ENCODE results near the gene KCNK16.

KCNK16 gene

DNA sequence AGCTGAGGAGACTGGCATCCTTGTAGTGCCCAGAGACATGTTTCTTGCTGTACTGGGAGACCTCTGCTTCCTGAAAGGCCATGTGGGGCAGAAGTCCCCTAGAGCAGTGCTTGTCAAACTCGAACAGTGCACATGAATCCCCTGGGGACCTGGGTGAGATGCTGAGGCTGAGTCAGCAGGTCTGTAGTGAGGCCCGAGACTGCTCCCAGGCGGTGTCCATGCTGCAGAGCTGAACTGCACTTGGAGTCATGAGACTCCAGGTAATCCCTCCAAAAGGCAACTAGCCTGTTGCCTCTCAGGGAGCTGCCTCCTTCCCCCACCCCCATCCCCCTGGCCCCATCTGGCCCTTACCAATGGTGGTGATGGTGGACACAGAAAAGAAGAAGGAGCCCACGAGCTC lies 12.0 kb downstream of the KCNK16 start:
- TF ChIP-seq, protein P1, sequence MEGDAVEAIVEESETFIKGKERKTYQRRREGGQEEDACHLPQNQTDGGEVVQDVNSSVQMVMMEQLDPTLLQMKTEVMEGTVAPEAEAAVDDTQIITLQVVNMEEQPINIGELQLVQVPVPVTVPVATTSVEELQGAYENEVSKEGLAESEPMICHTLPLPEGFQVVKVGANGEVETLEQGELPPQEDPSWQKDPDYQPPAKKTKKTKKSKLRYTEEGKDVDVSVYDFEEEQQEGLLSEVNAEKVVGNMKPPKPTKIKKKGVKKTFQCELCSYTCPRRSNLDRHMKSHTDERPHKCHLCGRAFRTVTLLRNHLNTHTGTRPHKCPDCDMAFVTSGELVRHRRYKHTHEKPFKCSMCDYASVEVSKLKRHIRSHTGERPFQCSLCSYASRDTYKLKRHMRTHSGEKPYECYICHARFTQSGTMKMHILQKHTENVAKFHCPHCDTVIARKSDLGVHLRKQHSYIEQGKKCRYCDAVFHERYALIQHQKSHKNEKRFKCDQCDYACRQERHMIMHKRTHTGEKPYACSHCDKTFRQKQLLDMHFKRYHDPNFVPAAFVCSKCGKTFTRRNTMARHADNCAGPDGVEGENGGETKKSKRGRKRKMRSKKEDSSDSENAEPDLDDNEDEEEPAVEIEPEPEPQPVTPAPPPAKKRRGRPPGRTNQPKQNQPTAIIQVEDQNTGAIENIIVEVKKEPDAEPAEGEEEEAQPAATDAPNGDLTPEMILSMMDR (IDR thresholded peaks at IDR 0.05; ENCODE audit: low read depth, low read length) = no peak
- Histone ChIP-seq H3K36me3 (no peaks in the 10 kb centered on the region), H3K27me3 (peaks cover 36% of the 10 kb centered on the region), H3K9me3 (no peaks in the 10 kb centered on the region), H3K4me3 (ENCODE audit: low read depth, low read length) (no peak overlapping the region), H3K4me1 (no peaks in the 10 kb centered on the region)
- peak; percentile 53 for DNase-seq

DNA sequence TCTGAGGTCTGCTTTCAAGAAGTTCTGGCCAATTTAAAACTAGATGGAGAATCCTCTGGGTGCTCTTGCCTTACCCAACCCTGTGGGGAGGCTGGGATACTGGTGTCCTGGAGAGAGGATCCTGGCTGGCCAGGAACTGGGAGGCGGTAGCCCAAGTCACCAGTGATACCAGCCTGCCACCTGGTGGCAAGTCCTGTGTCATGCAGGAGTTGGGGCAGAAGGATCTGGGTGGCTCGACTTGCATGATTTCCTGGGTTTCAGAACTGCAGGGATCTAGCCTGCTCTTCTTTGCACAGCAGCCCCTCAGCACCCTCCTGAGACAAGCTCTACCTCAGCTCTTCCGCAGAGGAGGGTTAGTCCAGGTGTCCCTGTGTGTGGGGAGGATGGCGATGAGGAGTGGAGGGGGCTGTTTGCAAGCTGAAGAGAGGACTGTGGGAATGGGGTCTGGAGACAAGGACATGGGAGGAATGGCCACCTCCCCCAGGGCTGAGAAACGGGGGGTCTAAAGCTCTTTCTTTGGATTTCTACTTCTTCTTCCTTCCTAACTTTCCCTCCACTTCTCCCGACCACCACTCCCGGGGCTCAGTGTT lies 12.5 kb downstream of the KCNK16 start:
- TF ChIP-seq, protein P1 (IDR thresholded peaks at IDR 0.05; ENCODE audit: low read depth, low read length) = peak; percentile 92
- Histone ChIP-seq H3K9me3 (no peaks in the 10 kb centered on the region), H3K36me3 (no peaks in the 10 kb centered on the region), H3K27me3 (peaks cover 32% of the 10 kb centered on the region), H3K4me1 (no peaks in the 10 kb centered on the region), H3K4me3 (ENCODE audit: low read depth, low read length) (no peak overlapping the region)
- peak; percentile 79 for DNase-seq

DNA sequence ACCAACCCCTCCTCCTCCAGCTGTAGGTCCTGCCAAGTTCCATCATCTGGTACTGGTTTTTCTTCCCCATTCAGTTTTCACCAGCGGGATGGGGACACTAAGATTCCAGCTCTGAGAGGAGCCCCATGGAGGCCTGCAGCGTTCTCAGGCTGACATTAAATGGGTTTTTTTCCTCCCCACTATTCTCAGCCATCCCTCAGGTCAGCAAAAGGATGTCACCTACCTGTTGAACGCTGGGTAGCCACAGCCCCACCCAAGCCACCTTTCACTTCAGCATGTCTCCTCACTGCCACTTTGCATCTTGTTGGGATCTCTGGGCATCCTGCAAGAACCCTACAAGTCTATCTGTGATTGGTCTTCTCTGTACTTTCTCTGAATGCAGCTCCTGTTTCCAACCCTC lies 15.0 kb downstream of the KCNK16 start:
- Histone ChIP-seq H3K36me3 (no peaks in the 10 kb centered on the region), H3K9me3 (no peaks in the 10 kb centered on the region), H3K4me3 (ENCODE audit: low read depth, low read length) (no peak overlapping the region), H3K27me3 (peaks cover 7% of the 10 kb centered on the region), H3K4me1 (no peaks in the 10 kb centered on the region)
- TF ChIP-seq, protein P1 (IDR thresholded peaks at IDR 0.05; ENCODE audit: low read depth, low read length) = no peak
- no peak for DNase-seq

DNA sequence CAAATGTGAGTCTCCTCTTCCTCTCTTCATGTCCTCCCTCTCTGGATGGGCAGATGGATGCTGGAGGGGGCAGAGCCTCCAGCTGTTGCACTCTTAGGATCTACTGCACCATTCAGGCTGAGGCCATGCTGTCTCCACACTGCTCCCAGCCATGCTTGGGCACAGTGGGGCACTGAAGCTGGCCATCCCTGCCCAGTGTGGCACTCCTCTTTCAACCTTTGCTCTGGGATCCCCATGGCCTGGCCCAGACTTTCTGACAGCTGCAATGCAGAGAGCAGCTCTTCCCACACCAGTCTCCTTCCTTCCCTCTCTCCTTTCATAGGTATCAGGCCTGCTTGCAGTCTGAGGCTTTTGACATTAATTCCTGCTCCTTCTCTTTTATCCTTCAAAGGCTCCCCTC lies 17.6 kb downstream of the KCNK16 start:
- Histone ChIP-seq H3K27me3 (no peaks in the 10 kb centered on the region), H3K4me3 (ENCODE audit: low read depth, low read length) (no peak overlapping the region), H3K4me1 (no peaks in the 10 kb centered on the region), H3K9me3 (no peaks in the 10 kb centered on the region), H3K36me3 (no peaks in the 10 kb centered on the region)
- DNase-seq = no peak
- TF ChIP-seq, protein P1 (IDR thresholded peaks at IDR 0.05; ENCODE audit: low read depth, low read length) = no peak

DNA sequence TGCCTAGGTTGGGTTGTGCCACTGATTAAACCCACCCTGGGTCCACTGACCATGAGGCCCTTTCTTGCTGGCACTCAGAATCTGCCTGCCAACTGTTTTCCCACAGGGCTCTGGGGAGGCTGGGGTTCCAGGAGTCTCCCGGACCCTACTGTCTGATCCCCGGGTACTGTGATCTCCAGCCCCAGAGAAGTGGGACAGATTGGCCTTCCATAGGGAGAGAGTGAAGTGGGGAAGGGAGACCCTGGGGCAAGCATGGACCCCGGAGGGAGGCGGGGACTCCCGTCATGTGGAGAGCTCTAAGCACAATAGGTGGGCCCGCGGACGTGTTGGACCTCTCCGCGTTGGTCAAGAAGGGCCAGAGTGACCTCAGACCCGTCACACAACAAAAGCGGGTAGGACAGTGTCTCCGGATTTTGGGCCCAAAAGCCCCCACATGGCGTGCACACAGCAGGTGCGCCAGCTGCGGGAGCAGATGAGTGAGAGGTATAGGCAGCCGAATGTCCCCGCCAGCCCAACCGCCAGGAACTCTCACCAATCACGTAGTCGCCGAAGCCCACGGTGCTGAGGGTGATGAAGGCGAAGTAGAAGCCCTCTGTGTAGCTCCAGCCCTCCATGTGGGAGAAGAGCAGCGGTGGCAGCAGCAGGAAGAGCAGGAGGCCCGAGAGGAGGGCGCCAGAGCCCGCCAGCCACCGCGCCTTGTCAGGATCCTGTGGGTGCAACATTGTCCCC lies 18.9 kb downstream of the KCNK16 start:
- H3K36me3 ChIP-seq = no peaks in the 10 kb centered on the region
- DNase-seq = no peak
- H3K27me3 ChIP-seq = peaks cover 8% of the 10 kb centered on the region
- H3K4me1 ChIP-seq = no peaks in the 10 kb centered on the region
- H3K4me3 ChIP-seq (ENCODE audit: low read depth, low read length) = no peak overlapping the region
- H3K9me3 ChIP-seq = no peaks in the 10 kb centered on the region
- TF ChIP-seq, protein P1 (IDR thresholded peaks at IDR 0.05; ENCODE audit: low read depth, low read length) = no peak
